ENCODE measurements around the gene OR10C1. TPM values are rescaled to one million over a fixed set of nuclear protein-coding genes. Genes with fewer than 3 reads are reported as not detected.

OR10C1 gene
- total and polyA plus RNA-seq, 8 donors: not detected

GRCh38 chr6:29489286-29489685, 50.2 kb downstream of the OR10C1 start:
- Histone ChIP-seq H3K27ac (no peak overlapping the region), H3K36me3 (no peaks in the 10 kb centered on the region), H3K27me3 (no peaks in the 10 kb centered on the region), H3K4me3 (no peak overlapping the region), H3K9me3 (no peaks in the 10 kb centered on the region), H3K4me1 (no peaks in the 10 kb centered on the region)
- DNase-seq (no peak), ATAC-seq (no peak)
- no peak for TF ChIP-seq CTCF (IDR thresholded peaks at IDR 0.05)
- intact Hi-C loops (cut with DNase I): no loop called here

GRCh38 chr6:29490055-29490454, 50.9 kb downstream of the OR10C1 start:
- H3K4me3 ChIP-seq: no peak overlapping the region
- TF ChIP-seq CTCF (IDR thresholded peaks at IDR 0.05): no peak
- no peak for DNase-seq
- intact Hi-C loops (cut with DNase I): no loop called here
- no peaks in the 10 kb centered on the region for H3K27me3 ChIP-seq
- H3K4me1 ChIP-seq: no peaks in the 10 kb centered on the region
- no peaks in the 10 kb centered on the region for H3K9me3 ChIP-seq
- ATAC-seq: no peak
- no peak overlapping the region for H3K27ac ChIP-seq
- H3K36me3 ChIP-seq: no peaks in the 10 kb centered on the region

- ATAC-seq: no peak
- intact Hi-C loops (cut with DNase I): no loop called here
- no peak for DNase-seq
- no peaks in the 10 kb centered on the region for H3K4me1 ChIP-seq
- no peak for TF ChIP-seq CTCF (IDR thresholded peaks at IDR 0.05)
- no peaks in the 10 kb centered on the region for H3K9me3 ChIP-seq
- H3K4me3 ChIP-seq: no peak overlapping the region
- H3K27ac ChIP-seq: no peak overlapping the region
- H3K36me3 ChIP-seq: no peaks in the 10 kb centered on the region
- H3K27me3 ChIP-seq: no peaks in the 10 kb centered on the region
Observed at GRCh38 chr6:29490552-29490951, 51.4 kb downstream of the OR10C1 start.

Other genes starting within 250 kb of the OR10C1 start
- not detected for gene OR14J1, start 137.6 kb upstream of the OR10C1 start, total RNA-seq
- gene OR14J1, start 137.6 kb upstream of the OR10C1 start, polyA plus RNA-seq (ENCODE audit: insufficient read length in 6 of 6): under 1 TPM; 0.03 to 0.15 (median 0.10) TPM
- gene OR5V1, start 70.4 kb upstream of the OR10C1 start, total RNA-seq: not detected
- gene OR5V1, start 70.4 kb upstream of the OR10C1 start, polyA plus RNA-seq (ENCODE audit: insufficient read length in 6 of 6): not detected
- gene OR12D3, start 64.0 kb upstream of the OR10C1 start, total RNA-seq: not detected
- gene OR12D3, start 64.0 kb upstream of the OR10C1 start, polyA plus RNA-seq (ENCODE audit: insufficient read length in 6 of 6): not detected
- not detected for gene OR12D2, start 43.7 kb upstream of the OR10C1 start, total RNA-seq
- gene OR12D2, start 43.7 kb upstream of the OR10C1 start, polyA plus RNA-seq (ENCODE audit: insufficient read length in 6 of 6): not detected
- not detected for gene OR12D1, start 24.4 kb upstream of the OR10C1 start, total RNA-seq
- not detected for gene OR12D1, start 24.4 kb upstream of the OR10C1 start, polyA plus RNA-seq (ENCODE audit: insufficient read length in 6 of 6)
- gene OR11A1, start 17.8 kb downstream of the OR10C1 start, total RNA-seq: not detected
- under 1 TPM in 1 of 6 donors, not detected in 5; 0.06 TPM for gene OR11A1, start 17.8 kb downstream of the OR10C1 start, polyA plus RNA-seq (ENCODE audit: insufficient read length in 6 of 6)
- not detected for gene OR2H1, start 17.8 kb downstream of the OR10C1 start, total RNA-seq
- not detected for gene OR2H1, start 17.8 kb downstream of the OR10C1 start, polyA plus RNA-seq (ENCODE audit: insufficient read length in 6 of 6)
- gene MAS1L, start 48.6 kb downstream of the OR10C1 start, total RNA-seq: not detected
- gene MAS1L, start 48.6 kb downstream of the OR10C1 start, polyA plus RNA-seq (ENCODE audit: insufficient read length in 6 of 6): not detected
- gene UBD, start 120.4 kb downstream of the OR10C1 start, total RNA-seq: 1 to 10 TPM; 2.6 to 2.7 TPM
- 1 to 10 TPM in 3 of 6 donors, under 1 TPM in 3; 0.25 to 1.9 (median 0.82) TPM for gene UBD, start 120.4 kb downstream of the OR10C1 start, polyA plus RNA-seq (ENCODE audit: insufficient read length in 6 of 6)
- gene OR2H2, start 145.8 kb downstream of the OR10C1 start, total RNA-seq: not detected
- gene OR2H2, start 145.8 kb downstream of the OR10C1 start, polyA plus RNA-seq (ENCODE audit: insufficient read length in 6 of 6): under 1 TPM; 0.10 to 0.30 (median 0.14) TPM
- 10 to 100 TPM; 25.0 to 32.0 TPM for gene GABBR1, start 193.9 kb downstream of the OR10C1 start, total RNA-seq
- 100 to 1,000 TPM in 2 of 6 donors, 10 to 100 TPM in 4; 73.5 to 122 (median 95.1) TPM for gene GABBR1, start 193.9 kb downstream of the OR10C1 start, polyA plus RNA-seq (ENCODE audit: insufficient read length in 6 of 6)
- gene MOG, start 217.8 kb downstream of the OR10C1 start, total RNA-seq: not detected
- under 1 TPM in 1 of 6 donors, not detected in 5; 0.10 TPM for gene MOG, start 217.8 kb downstream of the OR10C1 start, polyA plus RNA-seq (ENCODE audit: insufficient read length in 6 of 6)
- gene ZFP57, start 241.8 kb downstream of the OR10C1 start, total RNA-seq: not detected
- under 1 TPM in 2 of 6 donors, not detected in 4; 0.61 to 0.68 TPM for gene ZFP57, start 241.8 kb downstream of the OR10C1 start, polyA plus RNA-seq (ENCODE audit: insufficient read length in 6 of 6)